HCT116 (cell line): ENCODE measurements around the gene FGFR3. TPM values are rescaled to one million over a fixed set of nuclear protein-coding genes. Genes with fewer than 3 reads are reported as not detected.

Source experiments
- ATAC-seq: fragments of 200-7000 bp; cut with Tn5 transposase; 2 replicates; pipeline ENCODE4 v1.9.1; 2020; ENCODE audit warnings: mild to moderate bottlenecking, moderate library complexity
- BruUV-seq: library from RNA; stranded (reverse); fragments of 400-500 nt; replicated peaks from 2 replicates; lab custom pipeline; 2021; lab: Mats Ljungman, UMichigan
- CTCF ChIA-PET: fragments of 300-600 bp; sonication (Branson Sonifier 250); formaldehyde crosslinking; loops from one replicate; lab custom pipeline; 2021; ENCODE audit warnings: antibody characterized with exemption; lab: Charles Lee
- POLR2A ChIA-PET: fragments of 300-600, 350-600 bp; sonication (Branson Sonifier 250); formaldehyde crosslinking; loops from one replicate; lab custom pipeline; 2021; ENCODE audit warnings: antibody characterized with exemption; lab: Charles Lee
- RAD21 ChIA-PET, 2 experiments: fragments of 300-600 bp; sonication (Branson Sonifier 250); formaldehyde crosslinking; loops; one replicate each; lab custom pipeline; 2023; ENCODE audit warnings: low total read pairs in 2 of 2; ENCODE audit not compliant: uncharacterized antibody in 2 of 2, unreplicated experiment in 2 of 2, low non-redundant PET in 1 of 2; lab: Charles Lee
- DNase-seq: peaks from one replicate; pipeline ENCODE4 v3.0.0-alpha.2; 2010; ENCODE audit warnings: low read depth, low spot score
- H2AFZ ChIP-seq: fragments of 200-600 bp; shearing (Covaris generic), sonication (generic); 2 replicates; pipeline ENCODE4 v1.6.1; 2017; ENCODE audit warnings: low read depth, mixed run types, mixed read lengths, antibody characterized with exemption, low read length; ENCODE audit not compliant: poor library complexity, severe bottlenecking
- H3K27ac ChIP-seq: 2 replicates; pipeline ENCODE4 v1.5.1; 2012; ENCODE audit warnings: low read depth, low read length
- H3K27me3 ChIP-seq: fragments of 200-600 bp; sonication (generic); 2 replicates; pipeline ENCODE4 v1.6.1; 2016; ENCODE audit warnings: mixed run types, low read length, mixed read lengths; ENCODE audit not compliant: insufficient read depth
- H3K36me3 ChIP-seq, 2 experiments: fragments of 200-500 bp in 1 of 2; fragments of 200-600 bp in 1 of 2; sonication (Bioruptor generic) in 1 of 2; sonication (generic) in 1 of 2; 2 replicates each; pipeline versions ENCODE4 v1.5.1 to v1.6.1; 2014 to 2016; ENCODE audit warnings: low read length in 2 of 2, inconsistent platforms in 1 of 2, mixed read lengths in 1 of 2, mixed run types in 1 of 2; ENCODE audit not compliant: insufficient read depth in 2 of 2, control insufficient read depth in 1 of 2
- H3K4me1 ChIP-seq, 2 experiments: fragments of 200-600 bp in 1 of 2; sonication (generic) in 1 of 2; 2 replicates each; pipeline versions ENCODE4 v1.5.1 to v1.6.1; 2012 to 2017; ENCODE audit warnings: low read length in 2 of 2, inconsistent platforms in 1 of 2, mild to moderate bottlenecking in 1 of 2, mixed read lengths in 1 of 2, mixed run types in 1 of 2, moderate library complexity in 1 of 2; ENCODE audit not compliant: insufficient read depth in 2 of 2, control insufficient read depth in 1 of 2
- H3K4me2 ChIP-seq: fragments of 200-600 bp; sonication (generic); 2 replicates; pipeline ENCODE4 v1.6.1; 2017; ENCODE audit warnings: mixed run types, low read length, mixed read lengths
- H3K4me3 ChIP-seq, 2 experiments: fragments of 200-600 bp in 1 of 2; sonication (generic) in 1 of 2; replicated peaks in 1 of 2; 2 replicates each; pipeline ENCODE4 v1.5.1; 2011 to 2016; ENCODE audit warnings: low read length in 2 of 2, control low read depth in 1 of 2, low read depth in 1 of 2, mild to moderate bottlenecking in 1 of 2, mixed read lengths in 1 of 2, mixed run types in 1 of 2
- H3K79me2 ChIP-seq: fragments of 200-600 bp; sonication (generic); 2 replicates; pipeline ENCODE4 v1.6.1; 2017; ENCODE audit warnings: mild to moderate bottlenecking, mixed run types, low read length, moderate library complexity, mixed read lengths; ENCODE audit not compliant: insufficient read depth
- H3K9ac ChIP-seq: fragments of 200-600 bp; sonication (generic); 2 replicates; pipeline ENCODE4 v1.6.1; 2016; ENCODE audit warnings: low read length, mixed read lengths
- H3K9me2 ChIP-seq: fragments of 200-600 bp; sonication (generic), shearing (Covaris generic); 2 replicates; pipeline ENCODE4 v1.6.1; 2017; ENCODE audit warnings: mixed run types, mild to moderate bottlenecking, moderate library complexity; ENCODE audit not compliant: insufficient read depth
- H3K9me3 ChIP-seq, 2 experiments: fragments of 200-500 bp in 1 of 2; fragments of 200-600 bp in 1 of 2; sonication (Bioruptor generic) in 1 of 2; sonication (generic) in 1 of 2; 2 replicates each; pipeline ENCODE4 v1.6.1; 2014 to 2017; ENCODE audit warnings: low read length in 2 of 2, mixed read lengths in 2 of 2, inconsistent platforms in 1 of 2, low read depth in 1 of 2, mild to moderate bottlenecking in 1 of 2, mixed run types in 1 of 2, moderate library complexity in 1 of 2; ENCODE audit not compliant: control insufficient read depth in 1 of 2, insufficient read depth in 1 of 2
- H4K20me1 ChIP-seq: fragments of 200-600 bp; sonication (generic), shearing (Covaris generic); 2 replicates; pipeline ENCODE4 v1.6.1; 2017; ENCODE audit warnings: mixed run types, mild to moderate bottlenecking, moderate library complexity; ENCODE audit not compliant: insufficient read depth
- EZH2phosphoT487 ChIP-seq: fragments of 200-600 bp; IDR thresholded peaks from 2 replicates; pipeline ENCODE4 v1.6.1; 2018; ENCODE audit warnings: antibody characterized with exemption, borderline replicate concordance
- SIN3A ChIP-seq: IDR thresholded peaks from 2 replicates; pipeline ENCODE4 v1.6.1; 2012; ENCODE audit warnings: low read depth
- TCF7L2 ChIP-seq: IDR thresholded peaks from 2 replicates; pipeline ENCODE4 v1.7.0; 2011; ENCODE audit warnings: borderline replicate concordance, inconsistent platforms; ENCODE audit not compliant: insufficient read depth, insufficient read length; ENCODE audit errors: extremely low read depth
- ZFX ChIP-seq: fragments of 450-650 bp; IDR thresholded peaks from 2 replicates; pipeline ENCODE4 v1.6.1; 2017
- intact Hi-C: fragments of 100-400 bp; cut with micrococcal nuclease; formaldehyde crosslinking; loops from 2 replicates; pipeline ENCODE4 v1.10.0; 2022
- total RNA-seq: library from RNA; stranded (reverse); gene quantifications from one replicate; pipeline ENCODE4 v1.2.1, GENCODE V29; 2021; ENCODE audit not compliant: unreplicated experiment
- TF ChIP-seq, protein P1 (sequence below): IDR thresholded peaks from 2 replicates; pipeline ENCODE4 v1.6.1; 2011; ENCODE audit warnings: mild to moderate bottlenecking, low read length, moderate library complexity; ENCODE audit not compliant: insufficient replicate concordance; ENCODE audit errors: extremely low read depth
- TF ChIP-seq, protein P2 (sequence below): IDR thresholded peaks from 2 replicates; pipeline ENCODE4 v1.6.1; 2012

The FGFR3 gene
- total RNA-seq, 1 experiment from 2014 or later: 31.7 TPM

DNA sequence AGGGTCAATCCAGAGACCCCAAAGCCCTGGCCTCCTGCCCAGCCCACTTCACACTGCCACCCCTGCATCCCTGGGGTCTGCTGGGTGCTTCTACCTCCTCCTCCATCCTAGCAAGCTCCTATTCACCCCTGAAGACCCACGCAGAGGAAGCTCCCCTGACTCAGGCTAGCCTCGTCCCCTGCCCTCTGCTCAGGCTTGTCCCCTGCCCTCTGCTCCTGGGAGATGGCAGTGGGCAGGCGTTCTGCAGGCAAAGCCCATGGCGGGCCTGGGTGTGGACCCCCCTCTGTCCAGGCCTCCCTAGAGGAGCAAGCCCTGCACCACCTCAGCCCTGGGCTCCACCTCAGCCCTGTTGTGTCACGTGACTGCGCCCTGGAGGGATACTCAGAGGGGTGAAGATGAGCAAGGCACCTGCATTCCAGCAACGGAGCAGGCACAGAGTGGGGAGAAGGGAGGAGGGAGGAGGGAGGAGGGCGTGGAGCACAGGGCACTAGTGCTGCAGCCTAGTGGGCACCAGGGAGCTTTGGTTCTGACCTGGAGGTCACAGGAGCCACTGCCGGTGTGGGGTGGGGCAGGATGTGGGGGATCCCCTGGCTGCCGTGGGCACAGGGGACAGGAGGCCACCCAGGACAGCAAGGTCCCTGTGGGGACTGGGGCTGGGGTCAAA lies 27.6 kb upstream of the FGFR3 start (continued):
- TF ChIP-seq, protein P1, sequence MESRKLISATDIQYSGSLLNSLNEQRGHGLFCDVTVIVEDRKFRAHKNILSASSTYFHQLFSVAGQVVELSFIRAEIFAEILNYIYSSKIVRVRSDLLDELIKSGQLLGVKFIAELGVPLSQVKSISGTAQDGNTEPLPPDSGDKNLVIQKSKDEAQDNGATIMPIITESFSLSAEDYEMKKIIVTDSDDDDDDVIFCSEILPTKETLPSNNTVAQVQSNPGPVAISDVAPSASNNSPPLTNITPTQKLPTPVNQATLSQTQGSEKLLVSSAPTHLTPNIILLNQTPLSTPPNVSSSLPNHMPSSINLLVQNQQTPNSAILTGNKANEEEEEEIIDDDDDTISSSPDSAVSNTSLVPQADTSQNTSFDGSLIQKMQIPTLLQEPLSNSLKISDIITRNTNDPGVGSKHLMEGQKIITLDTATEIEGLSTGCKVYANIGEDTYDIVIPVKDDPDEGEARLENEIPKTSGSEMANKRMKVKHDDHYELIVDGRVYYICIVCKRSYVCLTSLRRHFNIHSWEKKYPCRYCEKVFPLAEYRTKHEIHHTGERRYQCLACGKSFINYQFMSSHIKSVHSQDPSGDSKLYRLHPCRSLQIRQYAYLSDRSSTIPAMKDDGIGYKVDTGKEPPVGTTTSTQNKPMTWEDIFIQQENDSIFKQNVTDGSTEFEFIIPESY: no peak
- no peak for TF ChIP-seq EZH2phosphoT487
- TF ChIP-seq SIN3A: no peak

DNA sequence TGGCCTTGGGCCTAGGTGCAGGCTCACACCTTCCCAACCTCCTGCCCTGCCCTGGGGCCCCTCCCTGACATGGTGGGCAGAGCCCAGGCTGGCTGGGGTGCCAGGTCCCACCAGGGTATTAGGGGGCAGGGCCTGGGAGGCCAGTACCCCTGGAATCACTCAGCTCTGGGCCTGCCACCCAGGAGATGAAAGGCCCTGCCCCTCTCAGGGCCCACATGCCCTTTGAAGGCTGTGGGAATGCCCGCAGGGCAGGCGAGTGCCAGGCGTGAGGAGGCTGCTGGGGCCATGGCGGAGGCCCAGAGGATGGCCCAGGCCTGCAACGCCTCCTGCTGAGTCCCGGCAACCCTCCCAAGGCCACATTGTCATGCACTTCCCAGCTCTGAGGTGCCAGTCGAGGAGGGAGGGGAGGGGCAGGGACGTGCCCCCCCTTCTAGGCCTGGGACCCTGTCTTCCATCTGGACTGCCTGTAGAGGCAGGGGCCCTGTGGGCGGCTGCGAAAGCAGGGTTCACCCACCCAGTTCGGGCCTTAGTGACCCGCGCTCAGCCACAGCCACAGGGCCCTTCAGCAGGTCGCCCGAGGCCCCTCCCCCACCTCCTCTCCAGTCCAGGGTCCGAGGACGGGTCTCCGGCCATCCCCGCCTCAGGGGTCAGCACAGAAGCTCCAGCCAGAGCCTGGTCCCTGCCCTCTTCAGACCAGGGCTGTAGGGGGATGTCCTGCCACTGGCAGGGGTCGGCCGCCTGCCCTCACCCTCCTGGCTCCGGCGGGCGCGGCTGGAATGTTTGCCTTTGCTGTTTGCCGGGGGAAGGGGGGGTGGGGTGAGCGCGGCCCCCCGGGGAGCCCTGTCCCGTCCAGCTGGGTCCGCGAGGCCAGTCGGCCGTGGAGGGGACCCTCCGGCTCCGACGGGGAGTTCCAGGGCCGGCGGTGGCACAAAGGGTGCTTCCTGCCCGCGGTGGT lies 26.7 kb upstream of the FGFR3 start:
- CTCF ChIA-PET: interaction anchor here (0.7 kb wide), 1 partner anchor 42 kb away, joined by 3 read pairs; no protein-coding TSS in a partner anchor
- intact Hi-C loops: no loop called here
- Histone ChIP-seq H3K9me3 (no peaks in the 10 kb centered on the region), H2AFZ (no peak overlapping the region), H3K27ac (peak overlapping the region; percentile 63; the same call in 1 of the 2 replicates), H3K79me2 (no peaks in the 10 kb centered on the region), H3K36me3 (no peaks in the 10 kb centered on the region), H3K27me3 (no peaks in the 10 kb centered on the region), H3K9ac (peak overlapping the region; percentile 43), H3K4me2 (peak overlapping the region; percentile 75), H3K4me1 (peaks cover 43 to 44% of the 10 kb centered on the region in 2 experiments), H3K9me2 (no peaks in the 10 kb centered on the region), H4K20me1 (no peaks in the 10 kb centered on the region), H3K4me3 (peak overlapping the region; percentile 24 to 50)
- POLR2A ChIA-PET: no interaction called here
- no TSS peak for BruUV-seq
- DNase-seq (no peak), ATAC-seq (peak; percentile 25)
- RAD21 ChIA-PET: no interaction called here
- TF ChIP-seq ZFX: peak; percentile 74
- no peak for TF ChIP-seq SIN3A
- TF ChIP-seq TCF7L2: peak; percentile 90
- TF ChIP-seq, protein P2, sequence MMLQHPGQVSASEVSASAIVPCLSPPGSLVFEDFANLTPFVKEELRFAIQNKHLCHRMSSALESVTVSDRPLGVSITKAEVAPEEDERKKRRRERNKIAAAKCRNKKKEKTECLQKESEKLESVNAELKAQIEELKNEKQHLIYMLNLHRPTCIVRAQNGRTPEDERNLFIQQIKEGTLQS: no peak
